CD4-positive, alpha-beta T cell treated with Interleukin-21 for 1 hour (primary cell): ENCODE measurements around the gene UBL4A.

ENCODE experiments used
- DNase-seq: peaks from one replicate; pipeline ENCODE4 v3.0.0-alpha.2; 2020

Gene UBL4A

DNA sequence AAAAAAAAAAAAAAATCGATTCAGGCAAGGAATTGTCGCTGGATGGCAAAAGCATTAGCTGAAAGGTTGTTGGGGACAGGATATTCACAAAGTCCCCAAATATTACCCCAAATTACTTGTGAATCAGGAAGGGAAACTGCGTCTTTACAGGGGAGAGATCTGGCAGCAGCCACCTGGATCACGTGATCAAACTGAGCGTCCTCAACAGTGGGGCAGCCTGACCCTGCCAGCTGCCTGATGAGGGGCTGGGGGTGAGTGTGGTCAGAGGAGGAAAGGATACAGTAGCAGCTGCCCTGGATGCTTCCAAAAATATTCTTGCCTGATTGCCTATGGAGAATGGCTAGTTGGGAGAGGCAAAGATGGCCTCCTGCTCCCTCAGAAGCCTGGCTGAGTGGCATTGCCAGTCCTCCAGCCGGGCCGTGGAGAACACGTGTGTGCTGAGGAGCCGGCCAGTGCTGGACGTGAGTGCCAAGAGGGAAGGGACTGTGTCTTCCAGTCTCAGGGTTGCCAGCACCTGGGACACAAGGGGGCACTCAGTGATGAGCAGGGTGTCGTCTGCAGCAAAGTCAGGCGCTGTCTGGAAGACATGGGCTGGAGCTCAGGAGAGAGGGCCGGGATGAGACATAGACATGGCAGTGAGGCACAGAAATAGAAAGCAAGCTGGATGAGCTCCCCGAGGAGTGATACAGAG lies 4.4 kb downstream of the UBL4A start:
- DNase-seq, result no peak

DNA sequence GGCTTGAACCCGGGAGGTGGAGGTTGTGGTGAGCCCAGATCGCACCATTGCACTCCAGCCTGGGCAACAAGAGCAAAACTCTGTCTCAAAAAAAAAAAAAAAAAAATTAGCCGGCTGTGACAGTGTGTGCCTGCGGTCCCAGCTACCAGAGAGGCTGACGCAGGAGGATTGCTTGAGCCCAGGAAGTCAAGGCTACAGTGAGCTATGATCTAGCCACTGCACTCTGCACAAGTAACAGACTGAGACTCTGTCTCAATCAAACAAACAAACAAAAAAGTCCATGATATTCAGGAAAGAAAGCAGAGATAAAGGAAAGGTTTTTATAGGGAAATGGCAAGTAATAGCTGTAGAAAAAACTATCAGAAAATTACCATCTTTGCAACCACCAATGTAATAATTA lies 5.2 kb downstream of the UBL4A start:
- DNase-seq, result no peak

- peak; percentile 94 for DNase-seq
These were observed 7.4 kb downstream of the UBL4A start, which contains the start of gene LAGE3 for GRCh38 chrX:154478728-154479622. LAGE3 (minus strand) TSS chrX:154479281; CDS start chrX:154478915, 366 bp downstream.

- no peak for DNase-seq
These were observed 8.4 kb downstream of the UBL4A start for GRCh38 chrX:154477891-154478477.

DNA sequence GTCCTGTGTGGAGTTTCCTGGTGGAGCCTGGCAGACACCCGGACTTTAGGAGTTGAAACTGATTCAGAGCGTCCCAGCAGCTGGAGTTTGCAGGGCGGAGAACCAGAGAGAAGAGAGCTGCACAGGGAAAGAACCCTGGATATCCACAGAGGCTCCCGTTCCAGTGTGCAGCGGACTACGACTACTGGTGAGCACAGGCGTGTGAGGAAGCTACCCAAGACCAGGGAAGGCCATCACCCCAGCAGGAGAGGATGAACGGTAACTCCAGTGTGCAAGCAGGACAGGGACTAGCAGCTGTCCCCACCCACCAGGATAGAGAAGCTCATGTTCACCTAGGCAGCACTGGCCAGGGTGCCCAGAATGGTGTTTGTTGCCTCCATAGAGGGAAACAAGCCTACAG lies 9.6 kb downstream of the UBL4A start:
- DNase-seq, result no peak

DNA sequence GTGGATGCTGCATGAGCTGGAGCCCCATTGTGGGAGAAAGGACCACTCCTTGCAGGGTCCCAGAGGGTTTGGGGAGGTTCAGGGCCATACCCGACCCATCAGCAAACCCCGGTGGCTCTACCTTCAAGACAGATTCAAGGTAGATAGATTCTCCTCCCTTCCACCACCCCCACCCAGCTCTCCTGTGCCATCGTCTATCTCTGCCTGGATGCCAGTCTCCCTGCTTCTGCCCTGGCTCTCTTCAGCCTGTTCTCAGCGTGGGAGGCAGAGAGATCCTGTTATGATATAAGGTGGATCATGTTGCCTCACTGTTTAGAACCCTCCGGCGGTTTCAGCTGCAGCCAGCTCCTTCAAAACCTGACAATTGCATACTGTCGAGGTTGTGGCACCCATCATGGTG lies 12.7 kb downstream of the UBL4A start:
- no peak for DNase-seq

- no peak for DNase-seq
These were observed 13.5 kb downstream of the UBL4A start for GRCh38 chrX:154472685-154473632.

GRCh38 chrX:154471839-154472684 lies 14.4 kb downstream of the UBL4A start:
- no peak for DNase-seq

DNA sequence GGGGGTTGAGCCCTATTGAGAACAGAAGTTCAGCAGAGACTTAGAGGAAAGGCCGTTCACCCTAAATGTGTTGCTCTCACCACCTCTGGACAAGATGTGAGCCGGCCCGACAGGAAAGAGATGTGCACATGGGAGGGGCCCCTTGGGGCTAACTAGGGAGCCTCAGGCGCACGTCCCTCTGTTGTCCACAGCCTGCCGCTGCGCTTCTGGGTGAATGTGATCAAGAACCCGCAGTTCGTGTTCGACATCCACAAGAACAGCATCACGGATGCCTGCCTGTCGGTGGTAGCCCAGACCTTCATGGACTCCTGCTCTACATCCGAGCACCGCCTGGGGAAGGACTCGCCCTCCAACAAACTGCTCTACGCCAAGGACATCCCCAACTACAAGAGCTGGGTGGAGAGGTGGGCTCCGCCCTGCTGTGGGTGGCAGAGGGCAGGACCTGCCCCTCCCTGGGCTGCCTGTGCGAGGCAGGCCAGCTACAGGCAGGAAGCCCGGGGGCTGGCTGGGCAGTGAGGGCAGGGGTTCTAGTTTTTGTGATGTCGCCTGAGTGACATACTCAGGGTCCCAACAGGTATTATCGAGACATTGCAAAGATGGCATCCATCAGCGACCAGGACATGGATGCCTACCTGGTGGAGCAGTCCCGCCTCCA lies 15.4 kb downstream of the UBL4A start:
- DNase-seq, result no peak

DNA sequence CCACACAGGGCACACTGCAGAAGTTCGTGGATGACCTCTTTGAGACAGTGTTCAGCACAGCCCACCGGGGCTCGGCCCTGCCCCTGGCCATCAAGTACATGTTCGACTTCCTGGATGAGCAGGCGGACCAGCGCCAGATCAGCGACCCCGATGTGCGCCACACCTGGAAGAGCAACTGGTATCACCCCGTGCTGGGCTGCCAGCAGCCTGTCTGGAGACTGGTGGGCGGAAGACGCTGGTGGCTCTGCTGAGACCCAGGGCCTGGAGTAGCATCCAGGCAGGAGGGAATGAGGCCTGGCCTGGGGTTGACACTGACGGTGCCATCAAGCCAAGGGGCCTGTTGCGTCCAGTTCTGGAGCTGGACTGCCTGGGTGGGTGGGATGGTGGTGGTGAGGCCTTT lies 16.0 kb downstream of the UBL4A start:
- DNase-seq, result no peak

DNA sequence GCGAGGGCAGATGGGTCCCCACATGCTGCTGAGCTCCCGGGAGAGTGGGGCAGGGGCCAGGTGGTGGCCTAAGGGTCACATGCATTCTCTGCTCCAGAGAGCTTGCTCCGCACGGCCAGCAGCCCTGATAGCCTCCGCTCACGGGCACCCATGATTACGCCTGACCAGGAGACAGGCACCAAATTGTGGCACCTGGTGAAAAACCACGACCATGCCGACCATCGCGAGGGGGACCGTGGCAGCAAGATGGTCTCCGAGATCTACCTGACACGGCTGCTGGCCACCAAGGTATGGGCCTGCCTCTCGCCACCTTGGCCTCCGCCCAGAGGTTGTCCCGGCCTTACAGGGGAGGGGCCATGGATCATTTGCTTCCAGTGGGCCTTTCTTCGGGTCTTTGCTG lies 16.5 kb downstream of the UBL4A start:
- no peak for DNase-seq

DNA sequence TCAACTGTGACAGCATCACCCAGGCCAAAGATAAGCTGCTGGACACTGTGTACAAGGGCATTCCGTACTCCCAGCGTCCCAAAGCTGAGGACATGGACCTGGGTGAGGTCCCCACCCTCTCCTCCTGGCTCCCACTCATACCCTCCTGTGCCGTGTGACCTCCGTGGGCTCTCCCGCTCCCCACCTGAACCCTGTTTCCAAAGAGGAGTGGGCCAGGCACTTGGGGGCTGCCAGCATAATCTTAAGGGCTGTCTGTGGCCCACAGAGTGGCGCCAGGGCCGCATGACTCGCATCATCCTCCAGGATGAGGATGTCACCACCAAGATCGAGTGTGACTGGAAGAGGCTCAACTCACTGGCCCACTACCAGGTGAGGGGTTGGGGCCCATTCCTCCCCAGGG lies 17.3 kb downstream of the UBL4A start:
- no peak for DNase-seq

DNA sequence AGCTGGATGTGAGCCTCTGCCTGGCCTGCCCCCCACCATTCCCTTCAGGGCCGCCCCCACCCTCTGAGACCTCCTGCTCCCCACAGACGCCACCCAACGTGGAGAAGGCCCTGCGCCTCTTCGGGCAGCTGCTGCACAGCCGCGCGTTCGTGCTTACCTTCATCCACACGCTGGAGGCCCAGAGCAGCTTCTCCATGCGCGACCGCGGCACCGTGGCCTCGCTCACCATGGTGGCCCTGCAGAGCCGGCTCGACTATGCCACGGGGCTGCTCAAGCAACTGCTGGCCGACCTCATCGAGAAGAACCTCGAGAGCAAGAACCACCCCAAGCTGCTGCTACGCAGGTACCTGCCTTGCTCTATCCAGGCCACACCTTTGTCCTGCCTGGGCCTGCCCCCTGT lies 18.2 kb downstream of the UBL4A start:
- no peak for DNase-seq

DNA sequence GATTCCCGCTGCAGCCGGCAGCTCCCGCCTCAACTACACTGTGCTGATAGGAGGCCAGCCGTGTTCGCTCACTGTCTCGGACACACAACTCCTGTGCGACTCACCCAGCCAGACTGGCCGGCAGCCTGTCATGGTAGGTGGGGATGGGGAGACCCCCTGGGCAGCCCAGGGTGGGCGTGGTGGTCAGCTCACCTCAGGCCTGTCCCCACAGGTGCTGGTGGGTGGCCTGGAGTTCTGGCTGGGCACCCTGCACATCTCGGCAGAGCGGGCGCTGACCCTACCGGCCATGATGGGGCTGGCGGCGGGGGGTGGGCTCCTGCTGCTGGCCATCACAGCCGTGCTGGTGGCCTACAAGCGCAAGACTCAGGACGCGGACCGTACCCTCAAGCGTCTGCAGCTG lies 18.9 kb downstream of the UBL4A start:
- DNase-seq, result no peak

DNA sequence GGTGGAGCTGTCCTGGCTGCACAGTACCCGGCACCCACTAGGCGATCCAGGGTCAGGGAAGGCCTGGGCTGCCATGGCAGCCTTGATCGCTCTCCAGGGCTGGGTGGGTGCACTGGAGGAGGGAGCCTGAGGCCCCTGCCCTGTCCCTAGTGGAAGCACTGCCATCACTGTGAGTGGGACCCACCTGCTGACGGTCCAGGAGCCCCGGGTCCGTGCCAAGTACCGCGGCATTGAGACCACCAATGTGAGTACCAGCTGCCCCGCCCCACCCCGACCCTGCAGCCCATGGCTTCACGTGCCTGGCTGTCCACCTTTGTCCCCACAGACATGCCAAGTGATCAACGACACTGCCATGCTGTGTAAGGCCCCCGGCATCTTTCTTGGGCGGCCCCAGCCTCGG lies 19.5 kb downstream of the UBL4A start:
- DNase-seq, result no peak

DNA sequence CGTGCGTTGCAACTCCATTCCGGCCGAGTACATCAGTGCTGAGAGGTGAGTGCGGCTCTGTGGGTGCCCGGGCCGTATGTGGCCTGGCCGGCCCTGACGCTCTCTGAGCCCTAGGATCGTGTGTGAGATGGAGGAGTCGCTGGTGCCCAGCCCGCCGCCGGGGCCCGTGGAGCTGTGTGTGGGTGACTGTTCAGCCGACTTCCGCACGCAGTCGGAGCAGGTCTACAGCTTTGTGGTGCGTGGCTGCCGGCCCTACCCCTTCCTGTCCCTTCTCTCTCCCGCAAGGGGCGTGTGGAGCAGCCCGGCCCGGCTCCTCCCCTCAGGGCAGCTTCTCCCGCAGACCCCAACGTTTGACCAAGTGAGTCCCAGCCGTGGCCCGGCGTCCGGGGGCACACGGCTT lies 20.4 kb downstream of the UBL4A start:
- no peak for DNase-seq

DNA sequence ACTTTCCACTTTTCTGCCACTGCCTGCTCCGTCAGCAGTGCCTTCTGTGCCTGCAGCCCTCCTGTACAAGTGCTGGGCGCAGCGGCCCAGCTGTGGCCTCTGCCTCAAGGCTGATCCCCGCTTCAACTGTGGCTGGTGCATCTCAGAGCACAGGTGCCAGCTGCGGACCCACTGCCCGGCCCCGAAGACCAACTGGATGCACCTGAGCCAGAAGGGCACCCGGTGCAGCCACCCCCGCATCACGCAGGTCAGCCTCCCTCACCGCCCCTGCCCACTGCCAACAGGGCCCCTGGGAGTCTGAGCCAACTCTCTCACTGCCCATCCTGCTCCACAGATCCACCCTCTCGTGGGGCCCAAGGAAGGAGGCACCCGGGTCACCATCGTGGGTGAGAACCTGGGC lies 20.8 kb downstream of the UBL4A start:
- no peak for DNase-seq

- no peak for DNase-seq
These were observed 21.5 kb downstream of the UBL4A start for GRCh38 chrX:154464806-154465365.

DNA sequence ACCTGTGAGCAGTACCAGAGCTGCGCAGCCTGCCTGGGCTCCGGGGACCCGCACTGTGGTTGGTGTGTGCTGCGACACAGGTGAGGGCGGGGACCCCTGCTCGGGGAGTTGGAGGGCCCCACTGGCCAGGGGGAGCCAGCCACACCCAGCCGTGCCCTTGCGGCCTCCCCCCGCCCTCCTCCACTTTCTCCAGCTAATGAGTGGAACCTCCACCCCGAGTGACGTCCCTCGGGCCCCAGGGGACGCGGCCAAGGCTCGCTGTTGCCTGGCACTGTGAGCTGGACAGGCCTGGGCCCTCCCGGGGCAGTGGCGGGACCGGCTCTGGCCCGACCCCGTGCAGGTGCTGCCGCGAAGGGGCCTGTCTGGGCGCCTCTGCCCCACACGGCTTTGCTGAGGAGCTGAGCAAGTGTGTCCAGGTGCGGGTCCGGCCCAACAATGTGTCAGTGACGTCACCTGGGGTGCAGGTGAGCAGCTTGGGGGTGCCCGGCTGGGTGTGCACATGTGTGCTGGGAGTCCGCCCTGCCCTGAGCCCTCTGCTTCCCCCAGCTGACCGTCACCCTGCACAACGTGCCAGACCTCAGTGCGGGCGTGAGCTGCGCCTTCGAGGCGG lies 22.7 kb downstream of the UBL4A start:
- no peak for DNase-seq

DNA sequence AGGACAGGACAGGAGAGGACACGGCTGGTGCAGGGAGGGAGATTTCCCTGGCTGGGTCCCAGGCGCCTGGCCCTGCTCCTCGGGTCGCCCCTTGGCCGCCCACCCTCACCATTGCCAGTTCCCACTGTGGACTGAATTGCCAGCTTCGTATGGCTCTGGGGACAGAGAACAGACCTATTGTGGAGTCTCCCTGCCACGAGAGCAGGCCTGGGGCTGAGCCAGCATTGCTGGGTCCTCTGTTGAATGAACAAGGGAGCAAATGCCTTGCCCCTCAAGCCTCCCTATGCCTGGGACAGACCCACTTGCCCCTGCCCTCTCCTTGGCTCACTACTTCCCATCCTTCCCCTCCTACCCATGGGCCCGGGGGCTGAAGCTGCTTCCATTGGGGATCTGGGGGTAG lies 24.0 kb downstream of the UBL4A start:
- no peak for DNase-seq
